Endometrial microvascular endothelial cells (primary cell): ENCODE data around the gene PPP1R12B. TPM values are rescaled to one million over a fixed set of nuclear protein-coding genes. Genes with fewer than 3 reads are reported as not detected.
"Not testable (repeated sequence)": the region's sequence is repeated elsewhere in the genome, so short reads cannot be mapped to it uniquely, and the experiment has no call there.

Experiments used
- in situ Hi-C: cut with HindIII; loops from 2 replicates; pipeline ENCODE4 v1.10.0; 2017; ENCODE audit warnings: low sequenced_read_pairs, low pct_unique_long_range_greater_than_20kb; ENCODE audit errors: inconsistent ontology term
- total RNA-seq: library from RNA; depleted of rRNA; stranded (reverse); fragments of >200 nt; gene quantifications from one replicate; pipeline ENCODE4 v1.2.3, GENCODE V29; 2015; ENCODE audit errors: inconsistent ontology term

PPP1R12B gene
- total RNA-seq, 1 donor from 2014 or later: 6.8 TPM

GRCh38 chr1:202565890-202566602, 217.5 kb downstream of the PPP1R12B start:
- in situ Hi-C loops: no loop called here

GRCh38 chr1:202567738-202568137, 219.2 kb downstream of the PPP1R12B start:
- in situ Hi-C loops: no loop called here

GRCh38 chr1:202568410-202568809, 219.9 kb downstream of the PPP1R12B start:
- in situ Hi-C loops: no loop called here

GRCh38 chr1:202568826-202569225, 220.3 kb downstream of the PPP1R12B start:
- in situ Hi-C loops: no loop called here

- in situ Hi-C loops: no loop called here
These were observed 221.2 kb downstream of the PPP1R12B start for GRCh38 chr1:202569393-202570322.

- in situ Hi-C loops: no loop called here
These were observed 223.3 kb downstream of the PPP1R12B start for GRCh38 chr1:202571719-202572339.

GRCh38 chr1:202572867-202573266, 224.4 kb downstream of the PPP1R12B start:
- in situ Hi-C loops: no loop called here

- in situ Hi-C loops: no loop called here
These were observed 227.6 kb downstream of the PPP1R12B start for GRCh38 chr1:202575918-202576653.

GRCh38 chr1:202576816-202577215, 228.3 kb downstream of the PPP1R12B start:
- in situ Hi-C loops: no loop called here

GRCh38 chr1:202577381-202577780, 228.9 kb downstream of the PPP1R12B start:
- in situ Hi-C loops: no loop called here

GRCh38 chr1:202578001-202578504, 229.6 kb downstream of the PPP1R12B start:
- in situ Hi-C loops: no loop called here

- in situ Hi-C loops: no loop called here
These were observed 230.1 kb downstream of the PPP1R12B start for GRCh38 chr1:202578565-202578964.

GRCh38 chr1:202579806-202580205, 231.3 kb downstream of the PPP1R12B start:
- in situ Hi-C loops: no loop called here

- in situ Hi-C loops: no loop called here
These were observed 232.1 kb downstream of the PPP1R12B start for GRCh38 chr1:202580619-202581018.

- in situ Hi-C loops: not testable (repeated sequence)
These were observed 233.9 kb downstream of the PPP1R12B start for GRCh38 chr1:202582350-202582749.

GRCh38 chr1:202584707-202585589, 236.4 kb downstream of the PPP1R12B start:
- in situ Hi-C loops: no loop called here

- in situ Hi-C loops: no loop called here
These were observed 237.1 kb downstream of the PPP1R12B start for GRCh38 chr1:202585590-202585933.
